Omental fat pad (tissue), 4 donors: ENCODE data around the gene RPP40. TPM values are rescaled to one million over a fixed set of nuclear protein-coding genes. Genes with fewer than 3 reads are reported as not detected.

Source experiments
- ATAC-seq: fragments of 150-250 bp; one replicate; pipeline ENCODE4 v1.9.1; 2016; ENCODE audit warnings: mild to moderate bottlenecking, moderate library complexity; ENCODE audit not compliant: low FRiP score
- DNase-seq: peaks from one replicate; pipeline ENCODE4 v3.0.0-alpha.2; 2019; ENCODE audit warnings: low spot score
- total RNA-seq, 4 donors: library from RNA; depleted of rRNA; stranded (reverse); fragments of >200 nt; gene quantifications; one replicate each; pipeline ENCODE4 v1.1.0, GENCODE V29; 2016
- TF ChIP-seq, protein P1 (sequence below), 3 donors: fragments of 450-650 bp; IDR thresholded peaks; one replicate each; pipeline ENCODE4 v1.5.1; 2016 to 2017; ENCODE audit warnings: antibody characterized with exemption in 3 of 3, mild to moderate bottlenecking in 3 of 3, moderate library complexity in 2 of 3

Gene RPP40, protein sequence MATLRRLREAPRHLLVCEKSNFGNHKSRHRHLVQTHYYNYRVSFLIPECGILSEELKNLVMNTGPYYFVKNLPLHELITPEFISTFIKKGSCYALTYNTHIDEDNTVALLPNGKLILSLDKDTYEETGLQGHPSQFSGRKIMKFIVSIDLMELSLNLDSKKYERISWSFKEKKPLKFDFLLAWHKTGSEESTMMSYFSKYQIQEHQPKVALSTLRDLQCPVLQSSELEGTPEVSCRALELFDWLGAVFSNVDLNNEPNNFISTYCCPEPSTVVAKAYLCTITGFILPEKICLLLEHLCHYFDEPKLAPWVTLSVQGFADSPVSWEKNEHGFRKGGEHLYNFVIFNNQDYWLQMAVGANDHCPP
- total RNA-seq: 10 to 100 TPM in 2 of 4 donors, 1 to 10 TPM in 2; 6.0 to 22.5 (median 10.1) TPM

DNA sequence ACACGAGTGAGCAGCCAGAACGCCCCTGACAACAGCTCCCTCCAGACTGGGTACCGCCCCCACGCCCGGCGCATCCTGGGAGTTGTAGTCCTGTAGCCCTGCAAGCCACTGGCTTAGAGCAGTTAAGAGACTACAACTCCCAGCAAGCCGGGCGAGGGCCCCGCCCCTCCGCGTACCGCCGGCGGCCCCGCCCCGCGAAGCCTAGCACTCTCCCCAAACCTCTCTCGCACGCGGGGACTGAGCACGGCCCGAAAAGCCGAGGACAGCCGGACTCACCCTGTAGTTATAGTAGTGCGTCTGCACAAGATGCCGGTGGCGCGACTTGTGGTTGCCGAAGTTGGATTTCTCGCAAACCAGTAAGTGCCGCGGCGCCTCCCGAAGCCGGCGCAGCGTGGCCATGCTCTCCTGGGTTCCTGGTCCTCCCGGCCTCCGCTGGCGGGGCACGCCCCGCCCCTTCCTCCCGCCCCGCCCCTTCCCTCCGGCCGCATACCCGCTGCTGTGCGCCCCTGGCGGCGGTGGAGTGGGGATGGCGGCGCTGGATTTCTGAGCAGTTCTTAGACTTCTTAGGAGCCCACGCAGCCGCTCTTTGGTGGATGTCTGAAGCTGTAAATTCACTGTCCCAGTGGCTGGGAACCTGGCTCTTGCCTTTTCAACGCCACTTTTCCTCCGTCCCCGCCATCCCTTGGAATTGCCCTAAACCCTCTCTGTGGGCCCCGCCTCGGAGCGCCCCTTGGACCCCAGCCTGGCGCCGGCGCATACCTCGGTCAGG lies at the start of gene RPP40:
Gene RPP40 (minus strand): TSS at position 434 of the 769 bp plus-strand sequence. CDS start 35 bp downstream, at position 399.
- ATAC-seq (peak; percentile 100), DNase-seq (peak; percentile 94)
- TF ChIP-seq, protein P1, sequence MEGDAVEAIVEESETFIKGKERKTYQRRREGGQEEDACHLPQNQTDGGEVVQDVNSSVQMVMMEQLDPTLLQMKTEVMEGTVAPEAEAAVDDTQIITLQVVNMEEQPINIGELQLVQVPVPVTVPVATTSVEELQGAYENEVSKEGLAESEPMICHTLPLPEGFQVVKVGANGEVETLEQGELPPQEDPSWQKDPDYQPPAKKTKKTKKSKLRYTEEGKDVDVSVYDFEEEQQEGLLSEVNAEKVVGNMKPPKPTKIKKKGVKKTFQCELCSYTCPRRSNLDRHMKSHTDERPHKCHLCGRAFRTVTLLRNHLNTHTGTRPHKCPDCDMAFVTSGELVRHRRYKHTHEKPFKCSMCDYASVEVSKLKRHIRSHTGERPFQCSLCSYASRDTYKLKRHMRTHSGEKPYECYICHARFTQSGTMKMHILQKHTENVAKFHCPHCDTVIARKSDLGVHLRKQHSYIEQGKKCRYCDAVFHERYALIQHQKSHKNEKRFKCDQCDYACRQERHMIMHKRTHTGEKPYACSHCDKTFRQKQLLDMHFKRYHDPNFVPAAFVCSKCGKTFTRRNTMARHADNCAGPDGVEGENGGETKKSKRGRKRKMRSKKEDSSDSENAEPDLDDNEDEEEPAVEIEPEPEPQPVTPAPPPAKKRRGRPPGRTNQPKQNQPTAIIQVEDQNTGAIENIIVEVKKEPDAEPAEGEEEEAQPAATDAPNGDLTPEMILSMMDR (IDR thresholded peaks at IDR 0.05): peak in 1 of 3 donors; percentile 37

DNA sequence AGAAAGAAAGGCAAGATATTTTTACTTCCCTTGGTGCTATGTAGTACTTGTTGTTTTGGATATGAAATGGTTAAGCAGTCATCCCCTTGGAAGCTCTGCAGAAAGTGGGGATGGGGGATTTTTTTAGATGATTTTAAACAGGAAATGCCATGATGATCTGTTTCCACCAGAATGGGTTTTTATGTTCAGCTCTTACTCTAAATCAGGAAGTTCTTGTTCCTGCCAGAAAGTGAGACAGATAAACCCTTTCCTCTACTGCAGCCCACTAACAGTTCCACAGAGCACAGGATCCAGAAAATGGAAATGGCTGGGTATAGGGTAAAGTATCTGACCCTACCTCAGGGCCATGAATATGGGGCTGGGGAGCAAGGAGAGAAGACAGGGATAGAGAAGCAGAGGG lies 49.2 kb upstream of the RPP40 start:
- ATAC-seq (no peak), DNase-seq (no peak)
- TF ChIP-seq, protein P1 (IDR thresholded peaks at IDR 0.05): no peak

DNA sequence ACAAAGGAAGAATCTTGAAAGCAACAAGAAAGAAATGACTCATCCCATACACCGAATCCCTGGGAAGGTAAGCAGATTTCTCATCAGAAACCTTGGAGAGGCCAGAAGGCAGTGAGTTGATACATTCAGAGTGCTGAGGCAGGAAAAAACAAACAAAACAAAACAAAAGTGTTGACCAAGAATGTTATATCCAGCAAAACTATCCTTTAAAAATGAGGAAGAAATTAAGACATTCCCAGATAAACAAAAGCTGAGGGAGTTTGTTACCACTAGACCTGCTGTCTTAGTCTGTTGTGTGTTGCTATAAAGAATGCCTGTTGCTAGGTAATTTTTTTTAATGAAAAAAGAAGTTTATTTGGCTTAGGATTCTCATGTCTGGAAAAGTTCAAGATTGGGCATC lies 47.6 kb upstream of the RPP40 start:
- TF ChIP-seq, protein P1 (IDR thresholded peaks at IDR 0.05): no peak
- ATAC-seq: no peak
- DNase-seq: no peak

DNA sequence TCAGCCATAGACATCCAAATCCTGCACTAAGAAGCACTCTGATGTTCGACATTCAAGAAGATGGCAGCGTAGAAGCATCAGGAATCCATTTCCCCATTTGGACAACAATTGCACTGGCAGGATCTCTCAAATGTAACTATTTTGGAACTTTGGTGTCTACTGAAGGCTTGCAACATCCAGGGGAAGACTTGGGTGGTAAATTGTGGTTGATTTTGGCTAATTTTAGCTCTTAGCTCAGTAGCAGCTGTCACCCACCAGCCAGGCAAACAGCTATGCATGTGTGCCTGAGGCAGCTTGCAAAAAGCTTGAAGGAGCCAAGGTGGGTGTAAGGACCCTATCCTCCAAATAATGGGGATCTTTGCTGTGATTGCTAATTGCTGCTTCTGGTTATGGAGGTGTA lies 46.2 kb upstream of the RPP40 start:
- ATAC-seq: no peak

DNA sequence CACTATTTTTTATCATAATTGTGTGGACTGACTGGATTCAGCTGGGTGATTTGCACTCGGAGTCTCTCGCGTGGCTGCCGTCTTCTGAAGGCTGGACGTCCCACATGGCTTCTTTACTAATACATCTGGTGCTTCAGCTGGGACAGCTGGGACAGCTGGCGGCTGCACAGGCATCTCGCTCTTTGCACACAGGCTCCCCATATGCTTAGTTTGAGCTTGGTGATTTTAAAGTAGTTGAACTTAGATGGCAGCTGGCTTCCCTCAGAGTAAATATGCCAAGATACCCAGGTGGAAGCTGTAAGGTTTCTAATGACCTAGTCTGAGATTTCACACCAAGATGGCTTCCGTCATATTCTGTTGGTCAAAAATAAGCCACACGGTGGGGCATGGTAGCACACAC lies 42.6 kb upstream of the RPP40 start:
- DNase-seq (no peak), ATAC-seq (no peak)
- TF ChIP-seq, protein P1 (IDR thresholded peaks at IDR 0.05): no peak

More for the DNA sequence above, 46.2 kb upstream of the RPP40 start:
- DNase-seq: no peak
- TF ChIP-seq, protein P1 (IDR thresholded peaks at IDR 0.05): no peak

DNA sequence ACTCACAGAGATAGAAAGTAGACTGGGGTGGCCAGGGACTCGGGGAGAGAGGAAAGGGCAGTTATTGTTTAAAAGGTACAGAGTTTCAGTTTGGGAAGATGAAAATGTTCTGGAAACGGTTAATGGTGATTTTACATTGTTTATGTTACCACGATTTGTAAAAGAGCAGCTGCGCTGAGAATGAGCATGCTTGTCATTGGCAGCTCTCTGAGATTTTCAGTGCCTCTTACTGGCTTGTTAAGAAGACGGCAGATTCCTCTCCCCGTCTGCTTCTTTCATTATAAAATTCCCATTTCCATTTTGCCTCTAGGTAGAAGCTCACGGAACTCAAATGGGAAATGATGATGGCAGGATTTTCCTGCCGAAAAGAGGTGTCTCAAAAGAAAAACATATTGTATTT lies 41.6 kb upstream of the RPP40 start:
- TF ChIP-seq, protein P1 (IDR thresholded peaks at IDR 0.05): no peak
- DNase-seq (no peak), ATAC-seq (no peak)
